H1 (cell line): Measurements from ENCODE around the gene QSER1. TPM values are rescaled to one million over a fixed set of nuclear protein-coding genes. Genes with fewer than 3 reads are reported as not detected.

Source experiments
- CTCF ChIA-PET: fragments of 300-600 bp; sonication (Branson Sonifier 250); formaldehyde crosslinking; loops from one replicate; lab custom pipeline; 2021; ENCODE audit not compliant: partially characterized antibody; lab: Charles Lee
- POLR2A ChIA-PET: fragments of 300-600 bp; sonication (Branson Sonifier 250); formaldehyde crosslinking; loops from one replicate; lab custom pipeline; 2021; ENCODE audit warnings: inconsistent platforms; ENCODE audit not compliant: partially characterized antibody; lab: Charles Lee
- DNase-seq, 2 experiments: peaks; one replicate each; pipeline versions ENCODE4 v3.0.0 to v3.0.0-alpha.2; 2010 to 2022; ENCODE audit warnings: low spot score in 2 of 2, low read depth in 1 of 2, mixed read lengths in 1 of 2
- FAIRE-seq: peaks from 2 replicates; lab custom pipeline; 2011; peaks lifted over from hg19 to GRCh38; lab: Jason Lieb, UNC
- H2AFZ ChIP-seq: 2 replicates; pipeline ENCODE4 v1.8.1; 2012; ENCODE audit warnings: low read length, inconsistent platforms
- H2AK5ac ChIP-seq: 2 replicates; pipeline ENCODE4 v1.6.1; 2013; ENCODE audit warnings: low read depth, low read length
- H2BK120ac ChIP-seq: replicated peaks from 2 replicates; pipeline ENCODE3; 2013; ENCODE audit warnings: low read depth, low read length, inconsistent platforms
- H2BK12ac ChIP-seq: 2 replicates; pipeline ENCODE4 v1.6.1; 2013; ENCODE audit warnings: low read depth, low read length
- H2BK15ac ChIP-seq: 2 replicates; pipeline ENCODE4 v1.6.1; 2013; ENCODE audit warnings: low read length
- H2BK20ac ChIP-seq: 2 replicates; pipeline ENCODE4 v1.6.1; 2013; ENCODE audit warnings: low read length
- H2BK5ac ChIP-seq: 2 replicates; pipeline ENCODE4 v1.6.1; 2013; ENCODE audit warnings: low read depth, low read length
- H3K14ac ChIP-seq: 2 replicates; pipeline ENCODE4 v1.6.1; 2013; ENCODE audit warnings: inconsistent platforms; ENCODE audit not compliant: insufficient read length
- H3K18ac ChIP-seq: 2 replicates; pipeline ENCODE4 v1.6.1; 2013; ENCODE audit warnings: low read length; ENCODE audit errors: extremely low read depth
- H3K23ac ChIP-seq: 2 replicates; pipeline ENCODE4 v1.6.1; 2013; ENCODE audit warnings: inconsistent platforms; ENCODE audit not compliant: insufficient read length
- H3K23me2 ChIP-seq: 2 replicates; pipeline ENCODE4 v1.6.1; 2013; ENCODE audit warnings: low read depth, low read length
- H3K27ac ChIP-seq: 2 replicates; pipeline ENCODE4 v1.6.1; 2011; ENCODE audit warnings: low read depth, low read length, inconsistent platforms
- H3K27me3 ChIP-seq, 4 experiments: replicated peaks in 1 of 4; 1 replicate in 1 of 4; 2 replicates in 3 of 4; pipeline versions ENCODE4 v1.6.1 to v1.8.1; 2011 to 2013; ENCODE audit warnings: low read length in 3 of 4, mild to moderate bottlenecking in 3 of 4, inconsistent platforms in 2 of 4, mixed read lengths in 2 of 4, moderate library complexity in 1 of 4; ENCODE audit not compliant: control insufficient read depth in 3 of 4, insufficient read depth in 3 of 4; ENCODE audit errors: extremely low read depth in 1 of 4
- H3K36me3 ChIP-seq, 4 experiments: 2 replicates each; pipeline versions ENCODE4 v1.6.1 to v1.8.1; 2011 to 2013; ENCODE audit warnings: mild to moderate bottlenecking in 4 of 4, low read length in 3 of 4, moderate library complexity in 2 of 4, control low read depth in 1 of 4, inconsistent platforms in 1 of 4; ENCODE audit not compliant: insufficient read depth in 4 of 4, control insufficient read depth in 2 of 4
- H3K4ac ChIP-seq: replicated peaks from 2 replicates; pipeline ENCODE3; 2013; ENCODE audit warnings: low read length, low read depth, mixed read lengths, inconsistent platforms; ENCODE audit not compliant: insufficient read length
- H3K4me1 ChIP-seq, 4 experiments: replicated peaks in 1 of 4; 1 replicate in 1 of 4; 2 replicates in 3 of 4; pipeline versions ENCODE4 v1.6.1 to v1.8.1; 2011 to 2013; ENCODE audit warnings: low read length in 3 of 4, inconsistent platforms in 2 of 4, mixed read lengths in 1 of 4; ENCODE audit not compliant: insufficient read depth in 4 of 4, control insufficient read depth in 3 of 4
- H3K4me2 ChIP-seq, 2 experiments: 2 replicates each; pipeline versions ENCODE4 v1.6.1 to v1.8.1; 2011 to 2013; ENCODE audit warnings: low read depth in 2 of 2, low read length in 2 of 2, control low read depth in 1 of 2, inconsistent platforms in 1 of 2, mild to moderate bottlenecking in 1 of 2; ENCODE audit not compliant: insufficient read depth in 1 of 2
- H3K4me3 ChIP-seq, 4 experiments: fragments of 200-600, 300-600 bp in 1 of 4; sonication (generic), shearing (Covaris generic), sonication (Bioruptor Twin) in 1 of 4; 2 replicates each; pipeline versions ENCODE4 v1.5.1 to v1.8.1; 2011 to 2016; ENCODE audit warnings: low read length in 4 of 4, low read depth in 3 of 4, control low read depth in 2 of 4, inconsistent platforms in 2 of 4, mild to moderate bottlenecking in 2 of 4, mixed read lengths in 1 of 4, moderate library complexity in 1 of 4; ENCODE audit not compliant: insufficient read depth in 2 of 4; ENCODE audit errors: extremely low read depth in 1 of 4
- H3K56ac ChIP-seq: replicated peaks from 2 replicates; pipeline ENCODE3; 2013; ENCODE audit warnings: low read depth, mild to moderate bottlenecking, mixed read lengths, low read length, inconsistent platforms; ENCODE audit not compliant: insufficient read length
- H3K79me1 ChIP-seq: 2 replicates; pipeline ENCODE4 v1.6.1; 2013; ENCODE audit warnings: low read depth, low read length, control low read depth
- H3K79me2 ChIP-seq, 2 experiments: 2 replicates each; pipeline versions ENCODE4 v1.6.1 to v1.8.1; 2012 to 2013; ENCODE audit warnings: low read length in 2 of 2, mild to moderate bottlenecking in 2 of 2, inconsistent platforms in 1 of 2; ENCODE audit not compliant: insufficient read depth in 2 of 2, control insufficient read depth in 1 of 2
- H3K9ac ChIP-seq, 4 experiments: replicated peaks in 1 of 4; 1 replicate in 1 of 4; 2 replicates in 3 of 4; pipeline versions ENCODE4 v1.6.1 to v1.8.1; 2011 to 2013; ENCODE audit warnings: low read depth in 3 of 4, low read length in 3 of 4, control low read depth in 2 of 4, mild to moderate bottlenecking in 2 of 4, moderate library complexity in 2 of 4, inconsistent platforms in 1 of 4; ENCODE audit errors: extremely low read depth in 1 of 4
- H3K9me3 ChIP-seq, 2 experiments: 2 replicates each; pipeline versions ENCODE4 v1.6.1 to v1.8.1; 2012 to 2013; ENCODE audit warnings: mild to moderate bottlenecking in 2 of 2, moderate library complexity in 2 of 2, control low read depth in 1 of 2, inconsistent platforms in 1 of 2, low read depth in 1 of 2, low read length in 1 of 2, mixed read lengths in 1 of 2; ENCODE audit not compliant: insufficient read depth in 2 of 2
- H4K20me1 ChIP-seq, 2 experiments: replicated peaks in 1 of 2; 2 replicates each; pipeline versions ENCODE3 to v1.8.1; 2011 to 2013; ENCODE audit warnings: inconsistent platforms in 2 of 2, low read length in 2 of 2, mild to moderate bottlenecking in 1 of 2; ENCODE audit not compliant: insufficient read depth in 2 of 2, control insufficient read depth in 1 of 2
- H4K5ac ChIP-seq: 2 replicates; pipeline ENCODE4 v1.6.1; 2013; ENCODE audit warnings: low read length, low read depth, mixed read lengths, inconsistent platforms; ENCODE audit not compliant: insufficient read length
- H4K8ac ChIP-seq: 2 replicates; pipeline ENCODE4 v1.8.0; 2013; ENCODE audit warnings: mild to moderate bottlenecking, moderate library complexity, low read length, inconsistent platforms; ENCODE audit not compliant: insufficient read depth; ENCODE audit errors: extremely low read depth
- H4K91ac ChIP-seq: replicated peaks from 2 replicates; pipeline ENCODE3; 2013; ENCODE audit warnings: low read length, mixed read lengths, inconsistent platforms; ENCODE audit not compliant: insufficient read length
- E2F6 ChIP-seq: IDR thresholded peaks from 2 replicates; pipeline ENCODE4 v1.6.1; 2012; ENCODE audit warnings: inconsistent platforms
- GABPA ChIP-seq: IDR thresholded peaks from 2 replicates; pipeline ENCODE4 v1.6.1; 2011; ENCODE audit warnings: mild to moderate bottlenecking, low read length, moderate library complexity, borderline replicate concordance; ENCODE audit not compliant: insufficient read depth
- HDAC6 ChIP-seq: IDR thresholded peaks from one replicate; pipeline ENCODE4 v1.7.1; 2012; ENCODE audit warnings: low read depth, mild to moderate bottlenecking, inconsistent platforms, low read length, moderate library complexity
- JUN ChIP-seq: IDR thresholded peaks from 2 replicates; pipeline ENCODE4 v1.6.1; 2011; ENCODE audit warnings: low read depth, mild to moderate bottlenecking, improper control_type of control experiment, low read length
- KDM1A ChIP-seq: fragments of 200-600, 300-600 bp; sonication (generic); IDR thresholded peaks from 2 replicates; pipeline ENCODE4 v1.7.1; 2016; ENCODE audit warnings: mild to moderate bottlenecking, low read length, borderline replicate concordance
- PHF8 ChIP-seq: fragments of 200-600 bp; sonication (generic); conservative IDR thresholded peaks from 2 replicates; pipeline ENCODE4 v1.7.1; 2012; ENCODE audit warnings: low read depth, mild to moderate bottlenecking, inconsistent platforms, low read length, moderate library complexity
- RXRA ChIP-seq: IDR thresholded peaks from 2 replicates; pipeline ENCODE4 v1.6.1; 2011; ENCODE audit warnings: low read depth, mild to moderate bottlenecking, low read length, moderate library complexity; ENCODE audit not compliant: insufficient read depth
- SUZ12 ChIP-seq: fragments of 200-600 bp; sonication (generic); IDR thresholded peaks from 2 replicates; pipeline ENCODE4 v1.6.1; 2012; ENCODE audit warnings: mild to moderate bottlenecking, inconsistent platforms, low read length, moderate library complexity, mixed read lengths
- YY1 ChIP-seq: IDR thresholded peaks from 2 replicates; pipeline ENCODE4 v1.6.1; 2011; ENCODE audit warnings: low read depth, mild to moderate bottlenecking, low read length
- WGBS, 2 experiments: shearing (Covaris generic) in 1 of 2; methylation state at CpG; one replicate each; pipeline versions ENCODE4 v1.1.6 to v1.1.7; 2013 to 2015; ENCODE audit warnings: low lambda C conversion rate in 2 of 2, mixed read lengths in 2 of 2, inconsistent platforms in 1 of 2, low coverage in 1 of 2, missing lambda C conversion rate in 1 of 2; ENCODE audit not compliant: insufficient replicate concordance in 2 of 2, insufficient coverage in 1 of 2, insufficient read length in 1 of 2; ENCODE audit errors: extremely low coverage in 1 of 2, missing lambda C conversion rate in 1 of 2; 5-methylcytosine and 5-hydroxymethylcytosine counted together
- polyA plus RNA-seq, 7 experiments: library from polyadenylated mRNA; depleted of rRNA in 3 of 7; stranded (reverse) in 5 of 7; unstranded in 2 of 7; fragments of >200 nt in 5 of 7; fragments of 200-250 nt in 2 of 7; gene quantifications; 1 replicate in 5 of 7; 2 replicates in 1 of 7; 4 replicates in 1 of 7; pipeline versions ENCODE4 v1.2.1 to v1.2.3, GENCODE V29; 2011 to 2013; ENCODE audit warnings: missing spikeins in 2 of 7, mixed read lengths in 2 of 7
- total RNA-seq: library from RNA; stranded (reverse); fragmentation: NEBNext Ultra II Directional; extraction: Animal tissue kit (Norgen Biotek cat#: 25700); gene quantifications from 2 replicates; pipeline ENCODE4 v1.2.1, GENCODE V29; 2021
- TF ChIP-seq, protein P1 (sequence below), 3 experiments: IDR thresholded peaks; 1 replicate in 2 of 3; 2 replicates in 1 of 3; pipeline versions ENCODE4 v1.5.1 to v1.6.1; 2011; ENCODE audit warnings: low read length in 3 of 3, mild to moderate bottlenecking in 3 of 3, inconsistent platforms in 2 of 3, low read depth in 1 of 3, moderate library complexity in 1 of 3; ENCODE audit not compliant: insufficient read depth in 1 of 3; ENCODE audit errors: control extremely low read depth in 1 of 3

Gene QSER1
- total and polyA plus RNA-seq, 2 of the 8 experiments (the other 6 are each of a cell fraction or from before 2014, with no cell fraction given), result 29.3 to 117 TPM

- no peak overlapping the region for H2BK15ac ChIP-seq
- peaks cover 5% of the 10 kb centered on the region; the same call in 1 of the 2 replicates for H3K79me1 ChIP-seq
- H3K27me3 ChIP-seq, result no peaks in the 10 kb centered on the region
- H3K4me2 ChIP-seq, result peak overlapping the region; percentile 69 to 91; a peak in 3 of 4 replicates
- no peak overlapping the region for H3K4ac ChIP-seq
- H4K20me1 ChIP-seq, result peaks cover 10 to 16% of the 10 kb centered on the region in 2 experiments
- no peak overlapping the region for H2BK120ac ChIP-seq
- no peak for FAIRE-seq
- H2AK5ac ChIP-seq, result no peak overlapping the region
- H3K27ac ChIP-seq, result peak overlapping the region; percentile 97; the same call in 1 of the 2 replicates
- H4K8ac ChIP-seq, result peak overlapping the region; percentile 91; the same call in 1 of the 2 replicates
- H3K23ac ChIP-seq, result no peak overlapping the region
- H2AFZ ChIP-seq, result no peak overlapping the region
- peak overlapping the region; percentile 65 for H3K56ac ChIP-seq
- H2BK20ac ChIP-seq, result no peak overlapping the region
- no peak overlapping the region for H3K14ac ChIP-seq
- POLR2A ChIA-PET, result interaction anchor here (1.0 to 3.1 kb wide), 8 partner anchors 8 to 146 kb away, joined by 3 to 19 read pairs (median 8); partner anchors contain the start of gene TCP11L1
- H3K4me1 ChIP-seq, result peaks cover 2 to 25% (median 7%) of the 10 kb centered on the region in 4 experiments; a peak in 6 of 7 replicates
- peaks cover 5 to 7% of the 10 kb centered on the region in 2 experiments; a peak in 3 of 4 replicates for H3K9me3 ChIP-seq
- peak overlapping the region in 2 of 4 experiments; percentile 89 to 91; a peak in 4 of 7 replicates for H3K9ac ChIP-seq
- H4K5ac ChIP-seq, result peak overlapping the region; percentile 93
- H3K4me3 ChIP-seq, result peak overlapping the region; percentile 84 to 98 (median 93)
- 0% methylated on average over 2 of the region's 32 CpGs; no CpG with 5 or more reads in 1 of the 2 experiments for WGBS, 2 experiments
- H3K36me3 ChIP-seq, result peaks cover 0 to 19% (median 2%) of the 10 kb centered on the region in 4 experiments; a peak in 2 of 8 replicates
- H4K91ac ChIP-seq, result peak overlapping the region; percentile 57
- H2BK5ac ChIP-seq, result 0 out of 2 replicates have a peak overlapping the region, but pooled peaks have one; percentile 81
- peak overlapping the region; percentile 92 for H3K18ac ChIP-seq
- no peak overlapping the region for H2BK12ac ChIP-seq
- peaks cover 28 to 47% of the 10 kb centered on the region in 2 experiments for H3K79me2 ChIP-seq
- no peaks in the 10 kb centered on the region for H3K23me2 ChIP-seq
- TF ChIP-seq YY1, result no peak
- TF ChIP-seq PHF8, result no peak
- no peak for TF ChIP-seq E2F6
- TF ChIP-seq, protein P1, sequence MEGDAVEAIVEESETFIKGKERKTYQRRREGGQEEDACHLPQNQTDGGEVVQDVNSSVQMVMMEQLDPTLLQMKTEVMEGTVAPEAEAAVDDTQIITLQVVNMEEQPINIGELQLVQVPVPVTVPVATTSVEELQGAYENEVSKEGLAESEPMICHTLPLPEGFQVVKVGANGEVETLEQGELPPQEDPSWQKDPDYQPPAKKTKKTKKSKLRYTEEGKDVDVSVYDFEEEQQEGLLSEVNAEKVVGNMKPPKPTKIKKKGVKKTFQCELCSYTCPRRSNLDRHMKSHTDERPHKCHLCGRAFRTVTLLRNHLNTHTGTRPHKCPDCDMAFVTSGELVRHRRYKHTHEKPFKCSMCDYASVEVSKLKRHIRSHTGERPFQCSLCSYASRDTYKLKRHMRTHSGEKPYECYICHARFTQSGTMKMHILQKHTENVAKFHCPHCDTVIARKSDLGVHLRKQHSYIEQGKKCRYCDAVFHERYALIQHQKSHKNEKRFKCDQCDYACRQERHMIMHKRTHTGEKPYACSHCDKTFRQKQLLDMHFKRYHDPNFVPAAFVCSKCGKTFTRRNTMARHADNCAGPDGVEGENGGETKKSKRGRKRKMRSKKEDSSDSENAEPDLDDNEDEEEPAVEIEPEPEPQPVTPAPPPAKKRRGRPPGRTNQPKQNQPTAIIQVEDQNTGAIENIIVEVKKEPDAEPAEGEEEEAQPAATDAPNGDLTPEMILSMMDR (IDR thresholded peaks at IDR 0.05; ENCODE audit: control extremely low read depth in 1 of 3, insufficient read depth in 1 of 3, low read depth in 1 of 3, low read length in 3 of 3), result no peak
- no peak for TF ChIP-seq JUN
- no peak for TF ChIP-seq KDM1A
- TF ChIP-seq SUZ12, result no peak
- TF ChIP-seq GABPA, result no peak
- TF ChIP-seq RXRA, result no peak
- TF ChIP-seq HDAC6, result no peak
- CTCF ChIA-PET, result interaction anchor here (0.6 to 2.2 kb wide), 5 partner anchors 12 to 62 kb away, joined by 3 to 4 read pairs (median 3); no protein-coding TSS in a partner anchor
- no peak for DNase-seq
Measured at GRCh38 chr11:32893093-32893342, 407 bp downstream of the QSER1 start.
